ENCODE measurements around the gene EPHA7. TPM values are rescaled to one million over a fixed set of nuclear protein-coding genes. Genes with fewer than 3 reads are reported as not detected.

Gene EPHA7
- polyA plus RNA-seq, 1 donor (not counting 4 experiments of a cell fraction or from before 2014, with no cell fraction given) = not detected

- Histone ChIP-seq H2AFZ (ENCODE audit: control insufficient read depth, low read length) (no peak overlapping the region), H3K36me3 (ENCODE audit: control insufficient read depth in 2 of 2, extremely low read depth in 1 of 2, insufficient read depth in 2 of 2, low read length in 2 of 2) (no peaks in the 10 kb centered on the region), H3K4me2 (ENCODE audit: control insufficient read depth, extremely low read depth, insufficient read depth, low read depth, low read length) (no peak overlapping the region), H4K20me1 (ENCODE audit: control insufficient read depth, extremely low read depth, insufficient read depth, low read length) (no peaks in the 10 kb centered on the region), H3K9ac (ENCODE audit: control insufficient read depth, extremely low read depth, insufficient read depth, low read length) (no peak overlapping the region), H3K9me1 (ENCODE audit: control insufficient read depth, extremely low read depth, insufficient read depth, low read length) (no peaks in the 10 kb centered on the region), H3K27me3 (ENCODE audit: control insufficient read depth, extremely low read depth, insufficient read depth, low read length) (no peaks in the 10 kb centered on the region), H3K4me1 (ENCODE audit: control insufficient read depth, extremely low read depth, insufficient read depth, low read length) (no peaks in the 10 kb centered on the region), H3K79me2 (ENCODE audit: control insufficient read depth, insufficient read depth, low read length) (no peaks in the 10 kb centered on the region), H3K27ac (ENCODE audit: control insufficient read depth, insufficient read depth, low read length) (no peak overlapping the region), H3K9me3 (ENCODE audit: control insufficient read depth, low read depth, low read length) (no peaks in the 10 kb centered on the region), H3K4me3 (ENCODE audit: control insufficient read depth in 2 of 3, extremely low read depth in 1 of 3, insufficient read depth in 2 of 3, low read depth in 1 of 3, low read length in 3 of 3) (no peak overlapping the region)
- no peak for FAIRE-seq
- dilution Hi-C loops (cut with MboI; ENCODE audit: extremely low pct_ligation_motif_present, low sequenced_read_pairs) = no loop called here
- TF ChIP-seq, protein P1, sequence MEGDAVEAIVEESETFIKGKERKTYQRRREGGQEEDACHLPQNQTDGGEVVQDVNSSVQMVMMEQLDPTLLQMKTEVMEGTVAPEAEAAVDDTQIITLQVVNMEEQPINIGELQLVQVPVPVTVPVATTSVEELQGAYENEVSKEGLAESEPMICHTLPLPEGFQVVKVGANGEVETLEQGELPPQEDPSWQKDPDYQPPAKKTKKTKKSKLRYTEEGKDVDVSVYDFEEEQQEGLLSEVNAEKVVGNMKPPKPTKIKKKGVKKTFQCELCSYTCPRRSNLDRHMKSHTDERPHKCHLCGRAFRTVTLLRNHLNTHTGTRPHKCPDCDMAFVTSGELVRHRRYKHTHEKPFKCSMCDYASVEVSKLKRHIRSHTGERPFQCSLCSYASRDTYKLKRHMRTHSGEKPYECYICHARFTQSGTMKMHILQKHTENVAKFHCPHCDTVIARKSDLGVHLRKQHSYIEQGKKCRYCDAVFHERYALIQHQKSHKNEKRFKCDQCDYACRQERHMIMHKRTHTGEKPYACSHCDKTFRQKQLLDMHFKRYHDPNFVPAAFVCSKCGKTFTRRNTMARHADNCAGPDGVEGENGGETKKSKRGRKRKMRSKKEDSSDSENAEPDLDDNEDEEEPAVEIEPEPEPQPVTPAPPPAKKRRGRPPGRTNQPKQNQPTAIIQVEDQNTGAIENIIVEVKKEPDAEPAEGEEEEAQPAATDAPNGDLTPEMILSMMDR (optimal IDR thresholded peaks at IDR 0.05 in 1 of 3, IDR thresholded peaks at IDR 0.05 in 1 of 3, conservative IDR thresholded peaks at IDR 0.05 in 1 of 3; ENCODE audit: extremely low read depth in 1 of 3, insufficient read depth in 2 of 3, low read length in 3 of 3) = no peak
- TF ChIP-seq EZH2 (IDR thresholded peaks at IDR 0.05; ENCODE audit: low read length) = no peak
- no peak for DNase-seq (ENCODE audit: low read depth, low spot score)
Observed at GRCh38 chr6:93238632-93239031, 180.7 kb downstream of the EPHA7 start.

DNA sequence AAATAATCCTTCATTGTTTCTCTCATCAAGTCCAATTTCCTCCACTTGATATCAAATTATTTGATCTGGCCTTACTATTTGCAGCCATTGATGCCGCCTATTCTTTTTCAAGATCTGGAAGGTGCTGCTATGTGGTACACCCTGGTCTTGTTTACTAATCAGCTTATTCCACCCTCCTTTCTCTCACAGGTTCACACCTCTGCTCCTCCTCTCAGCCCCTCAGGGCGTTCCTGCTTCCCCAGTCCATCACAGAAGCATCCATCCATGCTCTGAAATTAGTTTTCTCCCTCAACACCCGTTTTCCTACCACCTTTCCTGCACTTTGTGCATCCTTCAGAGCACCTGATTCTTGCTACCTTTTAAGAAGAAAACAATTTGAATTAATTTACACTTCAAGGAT, 183.6 kb downstream of the EPHA7 start:
- no peak overlapping the region for H2AFZ ChIP-seq (ENCODE audit: control insufficient read depth, low read length)
- no peaks in the 10 kb centered on the region for H3K27me3 ChIP-seq (ENCODE audit: control insufficient read depth, extremely low read depth, insufficient read depth, low read length)
- H3K27ac ChIP-seq (ENCODE audit: control insufficient read depth, insufficient read depth, low read length) = no peak overlapping the region
- TF ChIP-seq, protein P1 (optimal IDR thresholded peaks at IDR 0.05 in 1 of 3, IDR thresholded peaks at IDR 0.05 in 1 of 3, conservative IDR thresholded peaks at IDR 0.05 in 1 of 3; ENCODE audit: extremely low read depth in 1 of 3, insufficient read depth in 2 of 3, low read length in 3 of 3) = no peak
- TF ChIP-seq EZH2 (IDR thresholded peaks at IDR 0.05; ENCODE audit: low read length) = no peak
- no peak overlapping the region for H3K4me3 ChIP-seq (ENCODE audit: control insufficient read depth in 2 of 3, extremely low read depth in 1 of 3, insufficient read depth in 2 of 3, low read depth in 1 of 3, low read length in 3 of 3)
- no peak overlapping the region for H3K9ac ChIP-seq (ENCODE audit: control insufficient read depth, extremely low read depth, insufficient read depth, low read length)
- no peak overlapping the region for H3K4me2 ChIP-seq (ENCODE audit: control insufficient read depth, extremely low read depth, insufficient read depth, low read depth, low read length)
- H3K79me2 ChIP-seq (ENCODE audit: control insufficient read depth, insufficient read depth, low read length) = no peaks in the 10 kb centered on the region
- no peaks in the 10 kb centered on the region for H3K4me1 ChIP-seq (ENCODE audit: control insufficient read depth, extremely low read depth, insufficient read depth, low read length)
- H3K9me3 ChIP-seq (ENCODE audit: control insufficient read depth, low read depth, low read length) = no peaks in the 10 kb centered on the region
- no peaks in the 10 kb centered on the region for H3K9me1 ChIP-seq (ENCODE audit: control insufficient read depth, extremely low read depth, insufficient read depth, low read length)
- dilution Hi-C loops (cut with MboI; ENCODE audit: extremely low pct_ligation_motif_present, low sequenced_read_pairs) = no loop called here
- H4K20me1 ChIP-seq (ENCODE audit: control insufficient read depth, extremely low read depth, insufficient read depth, low read length) = no peaks in the 10 kb centered on the region
- DNase-seq (ENCODE audit: low read depth, low spot score) (no peak), FAIRE-seq (no peak)
- H3K36me3 ChIP-seq (ENCODE audit: control insufficient read depth in 2 of 2, extremely low read depth in 1 of 2, insufficient read depth in 2 of 2, low read length in 2 of 2) = no peaks in the 10 kb centered on the region

Data from keratinocyte (primary cell).